GM21576 (cell line): ENCODE measurements around the gene FXYD7.

Experiments used
- ATAC-seq: cut with Tn5 transposase; IDR thresholded peaks from one replicate; pipeline ENCODE4 v1.9.1; 2021; ENCODE audit warnings: mild to moderate bottlenecking, moderate library complexity; ENCODE audit not compliant: unreplicated experiment

The FXYD7 gene

DNA sequence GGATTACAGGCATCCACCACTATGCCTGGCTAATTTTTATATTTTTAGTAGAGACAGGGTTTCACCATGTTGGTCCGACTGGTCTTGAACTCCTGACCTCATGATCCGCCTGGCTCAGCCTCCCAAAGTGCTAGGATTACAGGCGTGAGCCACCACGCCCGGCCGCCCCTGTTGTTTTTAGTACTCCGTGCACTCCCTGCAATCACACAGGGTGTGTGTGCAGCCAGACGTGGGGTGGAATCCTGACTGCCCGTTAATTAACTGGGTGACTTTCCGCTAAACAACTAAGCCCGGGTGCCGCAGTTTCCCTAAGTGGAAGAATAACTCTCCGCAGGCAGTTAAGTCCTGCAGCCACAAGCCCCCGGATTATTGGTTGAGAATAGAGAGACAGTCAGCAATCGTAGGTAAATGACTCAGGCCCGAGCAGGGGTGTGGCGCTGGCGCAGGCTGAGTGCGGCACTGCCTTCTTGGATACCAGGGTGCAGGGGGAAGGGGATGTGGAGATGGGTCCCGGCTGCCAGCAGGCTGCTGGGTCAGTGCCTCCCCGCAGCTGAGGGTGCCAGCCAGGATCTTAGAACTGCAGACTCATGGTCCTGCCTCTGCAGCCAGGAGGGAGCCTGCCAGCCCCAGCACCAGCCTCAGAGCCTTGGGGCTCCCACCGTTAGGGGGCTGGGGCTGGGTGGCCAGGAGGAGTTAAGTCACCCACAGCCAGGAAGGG lies 33.5 kb upstream of the FXYD7 start:
- ATAC-seq: no peak

DNA sequence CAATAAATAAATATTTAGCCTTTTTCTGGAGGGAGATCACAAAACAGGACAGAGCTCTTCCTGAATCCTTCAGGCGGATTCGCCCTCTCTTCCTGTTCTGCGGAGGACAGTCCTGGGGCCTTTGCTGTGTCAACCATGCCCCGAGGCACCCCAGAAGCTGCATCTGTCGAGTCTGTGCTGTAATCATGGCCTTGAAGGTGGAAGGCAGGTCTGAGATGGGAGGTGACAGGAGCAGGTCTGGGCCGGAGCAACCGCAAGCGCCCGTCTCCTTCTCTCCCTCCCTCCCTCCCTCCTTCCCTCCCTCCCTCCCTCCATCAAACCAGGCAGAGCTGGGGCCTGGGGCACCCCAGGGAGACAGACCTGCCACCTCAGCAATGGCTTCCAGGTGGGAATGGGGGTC lies 32.1 kb upstream of the FXYD7 start:
- ATAC-seq: no peak

DNA sequence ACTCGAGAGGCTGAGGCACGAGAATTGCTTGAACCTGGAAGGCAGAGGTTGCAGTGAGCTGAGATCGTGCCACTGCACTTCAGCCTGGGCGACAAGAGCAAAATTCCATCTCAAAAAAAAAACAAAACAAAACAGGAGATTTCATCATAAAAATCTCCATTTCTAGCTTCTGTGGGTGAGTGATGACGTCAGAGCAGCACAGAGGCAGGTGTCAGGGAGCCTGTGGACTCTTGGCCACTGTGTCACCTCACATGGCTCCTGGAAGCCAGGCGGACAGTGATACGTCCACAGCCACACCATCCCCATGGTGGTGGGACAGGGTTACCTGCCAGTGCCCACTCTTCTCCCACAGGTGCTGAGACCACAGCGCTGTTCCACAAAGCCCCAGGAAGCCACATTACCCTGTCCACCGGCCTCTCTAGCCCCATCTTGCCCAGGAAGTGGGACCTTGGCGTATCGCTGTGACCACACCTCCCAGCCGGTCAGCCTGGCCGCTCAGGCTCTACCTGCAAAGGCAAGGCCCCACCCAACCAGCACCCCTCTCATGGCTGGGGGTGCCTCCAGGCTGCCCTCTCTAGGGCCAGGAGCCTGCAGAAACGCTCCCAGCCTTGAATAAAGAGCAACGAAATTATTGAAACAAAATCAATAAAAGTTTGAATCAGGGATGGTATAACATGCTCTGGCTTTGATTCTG lies 29.9 kb upstream of the FXYD7 start:
- no peak for ATAC-seq

DNA sequence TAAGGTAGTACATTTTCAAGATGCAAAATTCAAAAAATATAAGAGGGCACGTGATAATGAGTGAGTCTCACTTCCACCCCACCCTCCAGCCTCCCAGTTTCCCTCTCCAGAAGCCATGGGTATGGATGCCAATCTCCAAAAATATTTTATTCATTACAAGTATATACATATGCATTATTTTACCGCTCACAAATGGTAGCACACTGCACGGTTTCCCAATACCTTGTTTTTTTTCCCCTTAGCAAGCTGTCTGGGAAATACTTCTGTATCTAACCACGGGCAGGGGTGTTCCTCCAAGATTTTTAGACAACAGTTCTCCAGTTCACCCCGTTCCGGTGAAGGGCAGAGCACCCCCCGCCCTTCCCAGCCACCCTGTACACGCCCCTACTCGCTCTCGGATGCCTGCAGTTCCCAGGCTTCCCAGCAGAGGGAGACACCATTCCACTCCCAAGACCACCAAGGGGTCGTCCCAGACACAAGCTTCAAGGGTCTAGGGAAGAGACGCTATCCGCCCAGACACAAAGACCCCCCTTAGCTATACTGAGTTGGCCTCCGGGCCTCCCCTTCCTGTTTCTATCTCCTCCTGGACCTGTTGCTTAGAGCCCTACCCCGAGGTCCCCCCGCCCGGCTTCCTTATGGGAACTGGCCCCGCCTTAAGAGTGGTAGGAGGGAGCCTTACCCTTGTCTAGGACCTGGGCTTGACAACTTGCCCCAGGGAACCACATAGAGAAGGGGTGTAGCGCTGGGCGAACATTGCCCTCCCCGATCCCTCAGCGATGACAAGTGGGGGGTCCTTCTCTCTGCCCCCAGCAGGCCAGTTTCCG lies 28.5 kb upstream of the FXYD7 start:
- no peak for ATAC-seq

DNA sequence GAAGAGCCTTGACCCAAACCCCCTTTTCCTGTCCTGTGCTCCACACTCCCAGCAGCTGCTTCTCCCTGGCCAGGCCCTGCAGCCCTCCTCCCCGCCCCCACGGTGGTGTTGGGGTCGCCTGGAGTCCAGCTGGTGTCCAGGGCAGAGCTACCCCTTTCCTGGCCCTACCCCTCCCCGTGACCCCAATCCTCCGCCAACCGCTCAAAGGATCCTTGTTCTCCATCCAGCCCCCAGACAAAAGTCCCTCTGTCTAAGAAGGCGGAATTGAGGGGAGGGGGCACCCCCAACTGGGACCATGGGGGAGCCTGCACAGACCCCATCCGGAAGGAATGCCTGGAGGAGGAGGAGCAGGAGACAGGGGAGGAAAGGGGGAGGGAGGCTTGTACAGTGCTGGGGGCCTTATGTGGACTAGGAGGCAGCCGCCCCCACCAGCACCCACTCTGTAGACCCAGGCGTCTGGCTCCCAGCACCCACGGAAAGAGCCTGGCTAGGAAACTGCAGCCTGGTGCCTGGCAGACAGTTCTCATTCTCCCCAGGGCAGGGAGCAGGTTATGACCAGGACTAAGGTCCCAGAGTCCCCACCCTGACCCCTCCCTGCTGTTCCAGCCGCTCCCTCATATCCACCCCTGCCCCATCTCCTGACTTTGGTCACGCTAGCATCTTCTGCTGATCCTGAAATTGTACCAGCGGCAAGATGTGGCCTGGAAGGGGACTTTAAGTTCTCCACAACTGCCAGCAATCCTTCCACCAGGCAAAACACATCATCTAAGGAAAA lies 27.7 kb upstream of the FXYD7 start, which contains the start of gene FXYD3:
Gene FXYD3, plus strand, starts transcription at position 647 of the 775 bp plus-strand sequence. CDS start 3,554 bp downstream, outside the sequence.
- no peak for ATAC-seq

DNA sequence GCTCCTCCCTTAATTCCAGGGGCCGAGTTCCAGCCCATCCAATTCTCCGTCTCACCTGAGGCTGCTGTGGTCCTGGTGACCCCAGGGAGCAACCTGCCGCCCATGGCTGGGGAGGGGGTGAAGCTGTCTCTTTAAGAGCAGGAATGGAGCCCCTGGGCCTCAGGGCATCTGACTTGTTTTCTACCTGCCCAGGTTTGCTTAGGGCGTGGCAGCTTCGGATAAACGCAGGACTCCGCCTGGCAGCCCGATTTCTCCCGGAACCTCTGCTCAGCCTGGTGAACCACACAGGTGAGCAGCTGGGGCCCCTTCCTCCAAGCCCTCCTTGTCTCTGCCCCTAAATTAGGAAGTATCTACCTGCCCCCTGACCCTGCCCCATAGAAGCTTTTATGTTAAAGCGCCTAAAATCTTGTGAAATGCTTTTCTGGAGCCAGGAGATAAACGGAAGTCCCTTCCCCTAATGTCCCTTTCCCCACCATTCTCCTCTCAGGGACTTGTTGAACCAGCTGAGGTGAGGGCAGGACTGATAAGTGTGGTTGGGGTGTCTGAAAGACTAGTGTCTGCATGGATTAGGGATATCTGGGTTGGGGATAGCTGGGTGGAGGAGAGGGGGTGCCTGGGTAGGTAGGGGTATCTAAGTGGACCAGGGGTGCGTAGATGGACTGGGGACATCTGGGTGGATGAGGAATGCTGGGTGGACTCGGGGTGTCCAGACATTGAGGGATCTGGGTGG lies 26.8 kb upstream of the FXYD7 start:
- ATAC-seq: no peak

DNA sequence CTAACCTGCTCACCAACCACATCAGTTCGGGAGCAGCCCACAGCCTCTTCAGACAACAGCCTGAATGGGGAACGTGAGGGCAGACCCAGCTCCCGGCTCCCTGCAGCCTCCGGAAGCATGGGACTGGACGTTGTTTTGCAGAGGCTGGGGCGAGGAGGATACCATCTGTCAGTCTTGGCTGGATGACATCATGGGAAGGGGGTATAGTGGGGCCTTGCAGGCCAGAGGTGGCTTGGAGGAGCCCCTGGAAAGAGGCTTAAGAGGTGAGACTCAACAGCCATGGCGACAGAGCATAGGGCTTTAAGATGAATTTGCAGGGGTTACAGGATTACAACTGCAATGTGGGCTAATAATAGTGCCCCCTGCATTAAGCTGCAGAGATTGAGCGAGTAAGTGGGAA lies 25.9 kb upstream of the FXYD7 start:
- no peak for ATAC-seq

DNA sequence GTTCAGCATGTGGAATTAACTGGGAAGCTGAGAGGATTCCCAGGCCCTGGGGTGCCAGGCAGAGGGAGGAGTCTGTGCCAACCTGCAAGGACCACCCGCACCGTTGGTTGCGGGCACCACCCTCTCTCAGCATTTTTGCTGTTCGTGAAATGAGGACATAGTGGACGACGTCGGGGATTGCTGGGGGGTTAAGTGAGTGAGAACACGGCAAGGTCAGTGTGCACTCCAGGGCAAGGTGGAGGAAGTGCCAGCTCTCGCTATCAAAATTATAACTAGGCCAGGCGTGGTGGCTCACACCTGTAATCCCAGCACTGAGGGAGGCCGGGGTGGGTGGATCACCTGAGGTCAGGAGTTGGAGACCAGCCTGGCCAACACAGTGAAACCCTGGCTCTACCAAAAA lies 25.3 kb upstream of the FXYD7 start:
- no peak for ATAC-seq

DNA sequence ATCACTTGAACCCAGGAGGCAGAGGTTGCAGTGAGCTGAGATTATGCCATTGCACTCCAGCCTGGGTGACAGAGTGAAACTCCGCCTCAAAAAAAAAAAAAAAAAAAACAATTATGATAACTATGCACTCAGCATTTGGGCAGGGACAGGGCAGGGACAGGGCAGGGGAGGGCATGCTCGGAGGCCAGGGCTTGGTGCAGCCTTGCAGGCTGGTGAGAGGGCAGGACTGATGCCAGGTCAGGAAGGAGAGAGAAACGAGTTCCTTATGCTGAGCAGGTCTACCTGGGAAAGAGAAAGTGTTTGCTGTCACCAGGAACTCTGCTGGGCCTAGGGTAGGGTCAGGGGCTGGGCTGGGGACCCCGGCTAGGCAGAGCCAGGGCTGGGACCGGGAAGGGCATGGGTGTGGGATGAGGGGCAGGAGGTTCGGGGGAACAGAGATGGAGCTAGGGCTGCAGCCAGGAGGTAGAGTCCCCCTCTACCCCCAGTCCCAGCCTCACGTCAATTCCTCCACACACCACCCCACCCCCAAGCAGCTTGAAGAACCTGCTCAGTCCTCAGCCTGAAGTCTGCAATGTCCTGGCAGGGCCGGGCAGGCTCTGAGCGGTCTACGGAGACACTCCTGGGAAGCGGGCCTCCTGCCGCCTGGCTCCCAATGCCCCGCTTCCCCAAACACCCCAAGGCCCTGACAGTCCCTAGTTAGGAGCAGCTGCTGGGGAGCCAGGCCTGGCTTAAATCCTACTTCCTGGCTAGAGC lies 24.6 kb upstream of the FXYD7 start:
- ATAC-seq: no peak

DNA sequence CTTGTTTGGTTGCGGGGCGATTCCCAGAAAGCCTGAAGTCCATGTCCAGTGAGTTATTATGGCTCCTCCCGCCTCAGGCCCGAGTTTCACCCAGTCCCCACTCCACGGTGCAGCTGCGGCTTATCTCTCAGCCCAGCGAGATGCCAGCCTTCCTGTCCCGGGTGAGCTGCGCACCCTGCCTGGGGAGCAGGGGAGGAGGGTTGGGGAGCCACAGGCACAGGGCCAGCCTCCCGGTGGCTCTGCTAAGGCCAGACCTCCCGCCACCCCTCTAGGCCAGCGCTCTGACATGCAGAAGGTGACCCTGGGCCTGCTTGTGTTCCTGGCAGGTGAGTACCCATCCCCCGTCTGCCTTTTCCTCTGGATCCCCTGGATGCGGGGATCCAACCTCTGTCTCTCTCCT lies 24.0 kb upstream of the FXYD7 start:
- no peak for ATAC-seq

DNA sequence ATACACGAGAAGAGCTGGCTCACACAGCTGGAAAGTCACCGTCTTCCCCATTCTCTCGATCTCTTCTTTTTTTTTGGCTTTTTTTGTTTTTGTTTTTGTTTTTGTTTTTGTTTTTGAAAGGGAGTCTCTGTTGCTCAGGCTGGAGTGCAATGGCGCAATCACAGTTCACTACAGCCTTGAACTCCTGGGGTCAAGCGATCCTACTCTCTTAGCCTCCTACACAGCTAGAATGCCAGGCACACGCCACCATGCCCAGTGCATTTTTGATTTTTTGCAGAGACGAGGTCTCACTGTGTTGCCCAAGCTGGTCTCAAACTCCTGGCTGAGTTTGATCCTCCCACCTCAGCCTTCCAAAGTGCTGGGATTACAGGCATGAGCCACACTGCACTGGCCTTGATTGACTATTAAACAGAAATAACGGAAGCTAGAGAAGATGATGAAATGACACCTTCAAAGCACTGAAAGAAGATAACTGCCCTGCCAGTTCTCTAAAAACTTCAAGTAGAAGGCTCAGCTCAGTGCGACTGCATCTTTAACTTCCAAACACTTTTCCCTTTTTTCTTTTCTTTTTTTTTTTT lies 23.4 kb upstream of the FXYD7 start:
- no peak for ATAC-seq

DNA sequence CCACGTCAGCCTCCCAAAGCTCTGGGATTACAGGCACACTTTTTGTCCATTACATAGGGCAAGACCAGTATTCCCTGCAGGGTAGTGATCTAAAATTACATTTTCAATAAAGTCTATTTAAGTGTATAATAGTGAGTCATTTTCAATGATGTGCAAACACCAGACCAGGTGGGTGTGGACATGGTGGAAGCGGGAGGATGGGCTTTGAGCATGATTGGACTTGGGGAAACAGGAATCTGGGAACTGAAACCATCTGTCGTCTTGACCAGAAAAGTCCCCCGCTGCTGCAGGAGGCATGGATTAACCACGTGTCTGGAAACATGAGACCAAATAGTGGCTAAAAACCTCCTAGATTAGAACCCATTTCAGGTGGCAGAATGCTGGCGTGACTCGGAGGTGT lies 22.6 kb upstream of the FXYD7 start:
- ATAC-seq: no peak

DNA sequence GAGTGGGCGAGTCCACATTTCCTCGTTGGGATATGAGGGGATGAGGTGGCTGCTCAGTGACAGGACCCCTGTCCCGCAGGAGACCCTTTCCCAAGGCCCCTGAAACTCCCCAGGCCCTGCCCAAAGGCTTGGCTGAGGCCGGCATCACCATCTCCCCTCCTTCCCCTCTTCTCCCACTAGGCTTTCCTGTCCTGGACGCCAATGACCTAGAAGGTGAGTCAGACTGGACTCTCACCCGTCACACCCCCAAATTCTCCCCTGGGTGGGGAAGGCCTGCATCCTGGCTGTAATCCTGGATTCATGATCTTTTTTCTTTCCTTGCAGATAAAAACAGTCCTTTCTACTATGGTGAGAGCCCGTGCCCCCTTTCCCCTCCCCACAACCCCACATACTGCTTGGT lies 22.2 kb upstream of the FXYD7 start:
- no peak for ATAC-seq

DNA sequence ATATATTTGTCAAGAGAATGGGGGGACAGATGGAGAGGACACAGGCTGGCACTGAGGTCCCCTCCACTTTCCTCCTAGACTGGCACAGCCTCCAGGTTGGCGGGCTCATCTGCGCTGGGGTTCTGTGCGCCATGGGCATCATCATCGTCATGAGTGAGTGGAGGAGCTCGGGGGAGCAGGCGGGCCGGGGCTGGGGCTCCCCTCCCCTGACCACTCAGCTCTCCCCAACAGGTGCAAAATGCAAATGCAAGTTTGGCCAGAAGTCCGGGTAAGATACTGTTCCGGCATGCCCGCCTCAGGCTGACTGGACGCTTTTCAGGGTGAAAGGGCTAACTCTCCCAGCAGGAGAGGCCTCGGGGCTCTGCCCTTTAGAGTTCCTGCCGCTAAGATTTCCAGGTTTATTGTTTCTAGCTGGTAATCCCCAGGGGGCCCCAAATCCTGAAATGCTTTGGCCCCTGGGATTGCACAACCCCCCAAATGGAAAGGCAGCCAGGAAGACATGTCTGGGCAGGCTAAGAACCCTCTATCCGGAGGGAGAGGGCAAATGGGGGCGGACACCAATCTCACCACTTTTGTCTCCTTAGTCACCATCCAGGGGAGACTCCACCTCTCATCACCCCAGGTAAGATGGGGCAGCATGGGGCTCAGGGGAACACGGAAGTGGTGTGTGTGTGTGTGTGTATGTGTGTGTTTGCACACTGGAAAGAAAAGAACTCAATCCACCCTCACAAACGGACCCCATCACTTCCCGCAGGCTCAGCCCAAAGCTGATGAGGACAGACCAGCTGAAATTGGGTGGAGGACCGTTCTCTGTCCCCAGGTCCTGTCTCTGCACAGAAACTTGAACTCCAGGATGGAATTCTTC lies 20.1 kb upstream of the FXYD7 start:
- ATAC-seq: no peak

DNA sequence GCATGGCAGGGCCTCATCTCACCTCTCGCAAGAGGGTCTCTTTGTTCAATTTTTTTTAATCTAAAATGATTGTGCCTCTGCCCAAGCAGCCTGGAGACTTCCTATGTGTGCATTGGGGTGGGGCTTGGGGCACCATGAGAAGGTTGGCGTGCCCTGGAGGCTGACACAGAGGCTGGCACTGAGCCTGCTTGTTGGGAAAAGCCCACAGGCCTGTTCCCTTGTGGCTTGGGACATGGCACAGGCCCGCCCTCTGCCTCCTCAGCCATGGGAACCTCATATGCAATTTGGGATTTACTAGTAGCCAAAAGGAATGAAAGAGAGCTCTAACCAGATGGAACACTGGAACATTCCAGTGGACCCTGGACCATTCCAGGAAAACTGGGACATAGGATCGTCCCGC lies 19.5 kb upstream of the FXYD7 start:
- no peak for ATAC-seq

DNA sequence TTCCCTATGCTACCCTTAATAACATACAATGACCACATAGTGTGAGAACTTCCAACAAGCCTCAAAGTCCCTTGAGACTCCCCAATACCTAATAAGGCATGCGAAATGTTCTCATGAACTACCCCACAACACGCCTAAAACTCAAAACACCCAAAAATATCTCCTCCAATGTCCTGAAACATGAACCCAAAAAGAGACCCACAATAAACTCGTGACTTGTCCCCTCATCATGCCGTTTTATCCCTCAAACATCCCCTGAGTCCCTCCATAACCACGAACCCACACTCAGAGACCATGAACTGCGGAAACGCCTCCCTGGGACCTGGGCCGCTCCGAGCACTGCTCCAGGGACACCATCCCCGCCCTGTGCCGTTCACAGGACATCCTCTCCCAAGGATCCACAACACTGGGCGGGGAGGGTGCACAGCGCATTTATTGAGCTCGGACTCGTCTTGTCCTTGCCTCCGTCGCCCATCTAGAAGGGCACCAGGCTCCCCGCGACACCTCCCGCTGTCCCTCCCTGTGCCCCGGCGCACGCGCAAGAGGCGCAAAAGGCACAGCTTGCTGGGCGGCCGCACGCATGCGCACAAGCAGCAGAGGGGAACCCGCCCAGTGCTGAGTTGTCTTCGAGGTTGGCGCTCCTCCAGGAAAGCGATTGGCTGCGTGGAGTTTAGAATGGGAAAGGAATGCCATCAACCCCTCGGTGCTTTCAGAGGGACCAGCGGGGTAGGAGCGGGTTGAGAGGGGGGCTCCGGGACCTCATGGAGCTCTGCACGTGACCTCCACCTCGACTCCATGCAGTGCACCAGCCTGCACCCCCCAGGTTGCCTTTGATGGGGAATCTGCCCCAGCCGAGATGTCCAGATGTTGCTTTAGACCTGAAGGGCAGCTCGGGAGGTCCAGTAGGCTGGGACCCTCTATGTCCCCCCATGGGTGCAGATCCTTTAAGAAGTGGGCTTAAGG lies 18.7 kb upstream of the FXYD7 start:
- peak; percentile 49 for ATAC-seq

DNA sequence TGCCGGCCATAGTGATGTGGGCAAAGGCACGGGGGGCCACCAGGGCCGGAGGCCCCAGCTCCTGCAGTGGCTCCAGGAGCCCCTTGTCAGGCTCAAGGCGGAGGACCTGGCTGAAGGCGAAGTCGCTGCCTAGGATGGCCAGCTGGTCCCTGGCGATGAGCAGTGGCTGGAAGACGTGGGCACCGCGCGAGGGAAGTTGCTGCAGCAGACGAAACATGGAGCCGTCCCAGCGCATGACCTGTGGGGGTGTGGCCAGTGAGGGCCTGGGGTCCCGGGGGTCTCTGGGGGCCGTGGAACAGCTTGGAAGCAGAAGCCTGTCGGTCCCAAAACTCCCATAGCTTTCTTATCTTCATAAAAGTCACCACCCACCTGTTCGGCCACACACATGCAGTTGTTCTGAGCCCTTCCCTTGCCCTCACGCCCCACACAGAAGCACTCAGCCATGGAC lies 17.8 kb upstream of the FXYD7 start:
- no peak for ATAC-seq
